Dermis blood vessel endothelial cell (primary cell): ENCODE data around the gene KPNB1. TPM values are rescaled to one million over a fixed set of nuclear protein-coding genes. Genes with fewer than 3 reads are reported as not detected.
"Not testable (repeated sequence)": the region's sequence is repeated elsewhere in the genome, so short reads cannot be mapped to it uniquely, and the experiment has no call there.

Experiments used
- DNase-seq: peaks from one replicate; pipeline ENCODE4 v3.0.0; 2010
- total RNA-seq: library from RNA; depleted of rRNA; stranded (reverse); fragments of >200 nt; gene quantifications from 2 replicates; pipeline ENCODE4 v1.2.3, GENCODE V29; 2014

Gene KPNB1
- total RNA-seq, 1 donor from 2014 or later = 394 TPM

DNA sequence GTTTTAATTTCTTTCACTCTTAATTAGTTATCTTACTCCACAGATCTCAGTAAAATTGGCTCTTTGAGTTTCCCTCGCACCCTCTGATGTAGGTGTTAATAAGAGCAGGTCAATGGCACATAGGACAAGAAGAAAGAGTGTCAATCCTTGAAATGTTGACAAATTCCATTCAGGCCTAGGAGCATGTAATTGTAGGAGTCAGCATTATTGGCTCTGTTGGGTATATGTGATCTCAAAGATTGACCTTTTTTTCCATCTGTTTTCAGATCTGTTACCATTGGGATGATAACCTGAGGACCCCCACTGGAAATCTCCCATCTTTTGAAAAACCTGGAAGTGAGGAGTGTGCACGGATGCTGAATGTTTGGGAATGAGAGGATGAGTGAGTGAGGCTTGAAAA is 32.4 kb downstream of the KPNB1 start:
- DNase-seq = no peak

DNA sequence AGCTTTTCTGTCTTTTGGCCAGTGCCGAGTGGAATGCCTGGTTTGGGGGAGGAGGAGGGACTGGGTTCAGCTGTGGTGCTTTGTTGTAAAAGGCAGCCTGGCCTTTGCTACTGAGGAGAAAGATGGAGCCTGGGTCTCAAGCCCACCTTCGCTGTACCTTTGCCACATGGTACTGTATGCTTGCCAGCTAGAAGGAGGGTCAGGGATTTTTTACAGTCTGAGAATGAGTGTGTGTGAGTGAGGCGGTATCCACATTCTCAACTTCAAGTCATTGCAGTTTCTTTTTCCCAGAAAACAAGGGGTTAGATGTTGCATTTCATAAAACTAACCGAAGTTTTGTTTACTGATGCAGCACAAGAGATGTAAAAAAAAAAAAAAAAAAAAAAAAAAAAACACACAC is 33.0 kb downstream of the KPNB1 start:
- not testable (repeated sequence) for DNase-seq

DNA sequence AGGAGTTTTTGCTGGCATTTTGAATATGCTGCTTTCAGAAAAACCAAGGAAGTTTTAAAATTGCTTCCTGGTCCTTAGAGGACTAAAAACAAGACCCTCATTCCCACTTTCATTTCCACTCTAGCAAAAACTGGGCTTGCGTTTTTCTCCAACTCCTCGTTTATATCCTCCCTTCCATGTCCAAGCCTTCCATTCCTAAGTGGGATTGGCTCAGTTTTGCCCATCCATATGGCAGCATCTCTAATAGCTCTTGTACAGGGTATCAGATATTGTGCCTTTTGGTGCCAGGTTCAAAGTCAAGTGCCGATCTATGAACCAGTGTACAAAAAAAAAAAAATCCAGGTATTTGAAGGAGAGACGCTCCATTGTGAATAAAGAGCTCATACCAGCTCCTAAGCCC is 34.3 kb downstream of the KPNB1 start:
- DNase-seq = no peak

DNA sequence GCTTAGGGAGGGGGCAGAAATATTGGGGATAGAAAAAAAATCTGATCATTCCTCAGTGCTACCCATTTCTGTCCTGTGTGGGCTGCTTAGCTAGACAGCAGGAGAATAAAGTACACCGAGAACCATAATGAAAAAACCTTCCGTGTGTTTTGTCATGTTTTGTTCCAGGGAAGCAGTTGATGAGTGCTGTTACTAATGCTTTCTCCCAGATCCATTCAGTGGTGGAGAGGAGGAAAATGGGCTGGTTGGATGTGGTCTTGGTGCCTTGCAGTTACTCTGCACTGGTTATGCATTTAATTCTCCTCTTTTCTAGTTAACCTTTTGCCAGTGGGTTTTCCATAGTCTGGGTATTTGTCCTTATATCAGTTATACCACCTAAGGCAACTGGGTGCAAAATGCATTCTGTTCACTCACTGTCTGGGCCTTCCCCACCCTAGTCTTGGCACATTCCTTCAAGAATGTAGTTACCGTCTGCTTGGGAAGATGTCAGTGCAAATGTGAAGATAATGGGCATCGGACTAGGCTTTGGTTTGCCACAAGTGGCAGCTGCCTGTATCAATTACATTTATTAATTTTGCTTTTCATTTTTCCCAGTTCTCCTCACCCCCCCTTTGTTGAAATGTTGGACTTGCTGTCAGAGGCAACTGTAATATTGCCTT is 34.9 kb downstream of the KPNB1 start:
- DNase-seq = no peak

DNA sequence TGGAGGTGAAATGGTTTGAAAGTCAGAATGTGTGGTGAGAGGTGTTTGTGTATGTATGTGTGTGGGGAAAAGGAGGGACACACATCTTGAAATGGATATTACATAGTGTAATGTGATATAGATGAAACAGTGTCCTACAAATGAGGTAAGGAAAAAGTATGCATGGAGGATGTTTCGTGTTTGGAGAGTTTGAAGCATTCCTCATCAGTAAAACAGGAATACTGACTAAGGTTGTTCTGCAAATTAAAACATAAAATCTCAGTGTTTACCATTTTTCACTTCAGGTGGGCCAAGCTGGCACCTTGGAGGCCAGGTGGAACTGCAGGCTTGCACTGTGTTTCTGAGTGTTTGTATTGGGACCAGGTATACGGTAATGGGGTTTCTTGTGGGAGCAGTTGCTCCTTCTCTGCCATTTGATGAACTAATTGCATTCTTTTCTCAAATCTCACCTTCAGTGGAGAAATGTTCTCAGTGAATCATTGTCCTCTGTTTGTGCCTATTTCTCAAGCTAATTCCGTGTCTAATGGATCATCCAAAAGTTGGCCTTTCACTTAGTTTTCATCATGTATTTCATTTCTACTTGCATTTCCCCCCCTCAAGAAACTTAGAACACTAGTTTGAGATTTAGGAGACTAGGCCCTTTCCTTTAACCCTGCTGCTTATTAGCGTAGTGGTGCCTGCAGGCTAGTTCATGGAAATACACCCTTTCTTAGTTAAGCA is 36.0 kb downstream of the KPNB1 start:
- DNase-seq = no peak

DNA sequence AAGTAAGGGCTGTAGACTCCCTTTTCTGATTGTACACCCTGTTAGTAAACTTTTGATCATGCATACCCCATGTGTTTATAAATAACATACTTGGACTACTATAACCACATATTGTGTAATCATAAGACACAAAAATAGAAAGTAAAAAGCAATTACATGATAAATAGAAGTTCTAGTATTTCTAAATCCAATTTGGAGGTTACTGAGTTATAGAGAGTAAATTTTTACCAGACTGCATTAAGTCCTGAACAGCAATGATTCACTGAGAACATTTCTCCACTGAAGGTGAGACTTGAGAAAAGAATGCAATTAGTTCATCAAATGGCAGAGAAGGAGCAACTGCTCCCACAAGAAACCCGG is 36.5 kb downstream of the KPNB1 start:
- peak; percentile 22 for DNase-seq

DNA sequence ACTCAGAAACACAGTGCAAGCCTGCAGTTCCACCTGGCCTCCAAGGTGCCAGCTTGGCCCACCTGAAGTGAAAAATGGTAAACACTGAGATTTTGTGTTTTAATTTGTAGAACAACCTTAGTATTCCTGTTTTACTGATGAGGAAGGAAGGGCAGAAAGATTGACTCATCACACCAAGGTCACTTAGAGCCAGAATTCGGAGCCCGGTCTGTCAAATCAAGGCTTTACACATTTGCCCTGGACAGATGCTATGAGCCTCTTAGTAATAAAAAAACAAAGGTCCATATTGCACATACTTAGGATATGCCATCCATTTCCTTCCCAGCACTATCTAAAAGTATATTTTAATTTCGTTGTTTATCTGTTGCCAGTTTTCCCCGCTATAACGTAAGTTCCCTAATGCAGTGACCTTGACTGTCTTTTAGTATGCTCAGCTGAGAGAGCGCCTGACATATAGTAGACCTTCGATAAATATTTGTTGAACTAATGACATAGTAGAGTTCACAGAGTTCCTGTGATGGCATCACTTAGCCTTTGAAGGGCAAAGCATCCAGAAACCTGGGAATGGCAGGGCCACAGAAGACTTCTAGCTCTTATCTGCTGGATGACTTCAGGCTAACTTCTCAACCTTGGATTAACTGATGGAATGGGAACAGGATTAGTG is 37.1 kb downstream of the KPNB1 start:
- DNase-seq = peak; percentile 67

DNA sequence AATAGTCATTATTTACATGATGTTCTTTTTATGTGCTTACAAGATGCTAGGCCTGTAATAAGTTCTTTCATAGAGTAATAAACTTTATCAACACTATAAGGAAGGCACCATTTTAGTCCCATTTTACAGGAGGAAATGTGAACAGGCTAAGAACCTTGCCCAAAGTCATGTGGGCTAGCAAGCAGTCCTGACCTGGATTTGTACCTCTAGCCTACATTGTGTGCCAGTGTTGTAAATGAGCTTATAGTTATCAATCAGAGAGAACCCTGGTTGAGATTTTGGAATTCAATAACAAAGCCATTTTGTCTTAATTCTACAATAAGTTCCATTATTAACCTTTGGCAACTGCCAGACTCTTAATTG is 37.6 kb downstream of the KPNB1 start:
- DNase-seq = no peak

DNA sequence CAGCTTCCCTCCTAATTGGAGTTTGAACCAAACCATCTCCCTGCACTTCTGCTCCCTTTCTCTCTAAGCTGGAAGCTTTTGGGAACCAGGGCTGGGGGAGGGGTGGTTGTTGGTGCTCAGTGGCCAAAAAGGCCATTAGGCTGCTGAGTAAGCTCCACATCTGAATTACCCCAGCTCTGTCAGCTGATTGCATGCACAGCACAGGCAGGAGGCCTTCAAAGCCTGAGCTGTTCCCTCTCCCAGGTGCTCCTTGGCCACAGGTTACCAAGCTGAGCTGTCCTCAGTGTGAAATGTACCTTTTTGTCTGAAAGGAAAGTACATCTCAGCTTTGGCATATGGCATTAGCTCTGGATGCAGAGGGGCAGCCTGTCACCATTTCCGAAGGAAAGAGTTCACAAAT is 38.0 kb downstream of the KPNB1 start:
- no peak for DNase-seq

DNA sequence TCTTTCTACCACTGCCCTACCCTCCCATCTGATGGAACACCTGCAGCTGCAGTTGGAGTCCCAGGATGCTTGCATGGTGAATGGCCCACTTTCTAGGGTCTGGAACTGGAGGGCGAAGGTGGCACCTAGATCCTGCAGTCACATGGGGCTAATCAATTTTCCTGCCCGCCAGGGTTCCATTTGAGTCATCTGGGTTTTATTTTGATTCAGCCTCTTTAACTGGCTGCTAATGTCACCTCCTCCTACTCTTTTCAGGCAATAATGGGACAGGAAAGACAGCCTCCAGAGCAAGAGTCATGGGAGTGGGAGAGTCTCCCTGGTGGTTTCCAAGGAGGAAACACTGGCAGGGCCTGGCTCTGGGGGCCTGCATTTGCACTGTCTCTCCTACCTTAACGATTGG is 40.4 kb downstream of the KPNB1 start:
- no peak for DNase-seq

DNA sequence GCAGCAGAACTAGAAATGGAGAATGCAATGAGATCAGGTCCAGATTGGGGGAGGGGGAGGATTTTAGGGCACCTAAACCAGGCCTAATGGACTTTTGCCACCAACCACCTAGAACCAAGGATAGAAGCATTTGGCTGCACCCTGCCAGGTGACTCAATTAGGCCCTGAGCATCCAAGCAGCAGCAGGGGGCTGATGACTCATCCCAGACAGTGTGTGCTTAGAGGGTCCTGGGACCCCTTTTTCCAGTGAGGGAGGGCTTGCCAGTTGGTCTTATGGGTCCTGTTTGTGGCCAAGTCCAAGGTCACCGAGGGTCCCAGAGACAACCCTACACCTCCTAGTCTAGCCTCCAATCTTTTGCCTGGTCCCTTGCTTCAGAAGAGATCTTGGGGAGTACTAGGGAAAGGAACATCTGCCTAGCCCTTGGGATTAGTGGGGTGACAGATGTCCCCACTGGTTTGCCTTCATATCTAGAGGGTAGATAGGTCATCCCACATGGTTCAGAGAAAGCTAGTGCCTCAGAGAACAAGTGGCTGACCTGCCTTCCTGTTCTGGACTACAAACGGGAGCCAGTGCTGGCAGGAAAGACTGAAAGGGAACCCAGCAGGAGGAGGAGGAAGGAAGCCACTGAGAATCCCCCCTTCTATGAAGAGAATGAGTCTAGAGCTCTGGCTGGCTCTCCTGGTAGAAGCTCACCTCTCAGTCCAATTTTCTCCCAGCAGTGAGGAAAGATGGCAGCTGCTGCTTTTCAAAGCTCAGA is 42.6 kb downstream of the KPNB1 start:
- no peak for DNase-seq

DNA sequence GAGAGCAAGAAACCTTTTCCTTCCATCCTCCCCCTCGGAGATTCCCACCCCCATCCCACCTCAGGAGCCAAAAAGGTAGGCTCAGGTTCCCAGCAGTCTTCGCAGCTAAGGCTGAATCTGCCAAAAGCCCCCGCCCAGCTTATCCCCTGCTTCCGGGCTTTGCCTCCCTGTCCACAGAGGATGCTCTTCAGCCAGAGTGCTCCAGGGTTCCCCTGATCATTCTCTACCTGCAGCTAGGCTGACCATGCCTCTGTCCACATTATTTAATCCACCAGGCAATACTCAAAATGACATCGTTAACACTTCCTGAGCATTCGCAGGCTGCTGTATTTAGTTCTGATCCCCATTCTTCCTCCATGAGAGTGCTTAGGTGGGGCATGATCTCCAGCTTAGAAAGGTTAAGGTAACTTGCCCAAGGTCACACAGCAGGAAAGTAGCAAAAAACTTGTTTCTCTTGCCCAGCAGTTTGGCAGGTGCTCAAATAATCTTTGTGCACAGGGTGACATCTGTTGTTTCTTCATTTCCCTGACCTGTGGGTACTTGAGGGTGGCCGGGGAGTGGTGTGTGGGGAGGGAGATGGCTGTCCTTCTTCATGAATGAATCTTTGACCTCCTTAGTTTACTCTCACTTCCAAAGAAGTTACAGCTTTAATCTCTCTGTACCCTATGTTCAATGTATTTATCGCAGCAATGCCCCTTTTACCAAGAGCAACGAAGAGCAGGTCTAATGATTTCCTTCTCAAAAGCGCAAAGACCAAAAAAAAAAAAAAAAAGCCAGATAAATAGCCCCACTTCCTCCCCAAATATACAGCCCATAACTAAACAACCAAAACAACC is 43.4 kb downstream of the KPNB1 start:
- DNase-seq = peak; percentile 14

DNA sequence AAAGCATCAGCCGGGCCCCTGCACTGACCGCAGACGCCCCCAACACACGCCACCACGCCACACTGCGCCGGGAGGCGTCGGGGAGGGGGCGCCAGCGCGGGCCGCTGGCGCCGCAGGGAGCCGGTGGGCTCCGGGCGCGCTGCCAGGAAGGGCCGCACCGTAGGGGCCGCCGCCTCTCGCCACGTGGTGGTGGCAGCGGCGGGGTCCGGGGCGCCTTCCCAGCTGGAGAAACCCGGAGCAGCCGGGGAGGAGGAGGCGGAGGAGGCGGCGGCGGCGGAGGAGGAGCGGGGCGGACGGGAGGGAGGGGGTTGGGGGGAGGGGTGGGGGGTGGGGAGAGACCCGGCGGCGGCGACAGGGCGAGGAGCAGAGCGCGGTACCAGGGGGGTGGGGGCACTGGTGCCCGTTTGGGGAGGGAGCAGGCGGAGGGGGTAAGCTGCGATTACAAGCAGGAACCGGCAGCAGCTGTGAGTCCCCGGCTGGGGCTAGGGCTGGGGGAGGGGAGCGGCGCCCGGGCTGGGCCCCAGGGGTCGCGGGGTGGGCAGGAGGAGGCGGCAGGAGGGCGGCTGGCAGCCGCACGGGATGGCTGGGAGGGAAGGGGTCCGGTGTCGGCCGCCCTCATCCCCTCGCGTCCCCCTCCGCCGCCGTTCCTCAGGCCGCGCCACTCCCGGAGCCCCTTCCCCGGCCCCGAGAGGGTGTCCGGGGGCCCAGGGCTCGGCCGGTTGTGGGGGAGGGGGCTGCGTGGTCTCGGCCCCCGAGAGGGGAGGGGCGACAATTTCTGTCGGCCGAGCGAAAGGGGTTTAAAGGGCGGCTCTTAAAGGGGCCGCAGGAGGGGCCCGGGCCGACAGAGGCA is 44.2 kb downstream of the KPNB1 start, which contains the start of gene TBKBP1:
Gene TBKBP1, plus strand, starts transcription at position 431 of the 850 bp plus-strand sequence. CDS start 1,952 bp downstream, outside the sequence.
- DNase-seq = peak; percentile 62

DNA sequence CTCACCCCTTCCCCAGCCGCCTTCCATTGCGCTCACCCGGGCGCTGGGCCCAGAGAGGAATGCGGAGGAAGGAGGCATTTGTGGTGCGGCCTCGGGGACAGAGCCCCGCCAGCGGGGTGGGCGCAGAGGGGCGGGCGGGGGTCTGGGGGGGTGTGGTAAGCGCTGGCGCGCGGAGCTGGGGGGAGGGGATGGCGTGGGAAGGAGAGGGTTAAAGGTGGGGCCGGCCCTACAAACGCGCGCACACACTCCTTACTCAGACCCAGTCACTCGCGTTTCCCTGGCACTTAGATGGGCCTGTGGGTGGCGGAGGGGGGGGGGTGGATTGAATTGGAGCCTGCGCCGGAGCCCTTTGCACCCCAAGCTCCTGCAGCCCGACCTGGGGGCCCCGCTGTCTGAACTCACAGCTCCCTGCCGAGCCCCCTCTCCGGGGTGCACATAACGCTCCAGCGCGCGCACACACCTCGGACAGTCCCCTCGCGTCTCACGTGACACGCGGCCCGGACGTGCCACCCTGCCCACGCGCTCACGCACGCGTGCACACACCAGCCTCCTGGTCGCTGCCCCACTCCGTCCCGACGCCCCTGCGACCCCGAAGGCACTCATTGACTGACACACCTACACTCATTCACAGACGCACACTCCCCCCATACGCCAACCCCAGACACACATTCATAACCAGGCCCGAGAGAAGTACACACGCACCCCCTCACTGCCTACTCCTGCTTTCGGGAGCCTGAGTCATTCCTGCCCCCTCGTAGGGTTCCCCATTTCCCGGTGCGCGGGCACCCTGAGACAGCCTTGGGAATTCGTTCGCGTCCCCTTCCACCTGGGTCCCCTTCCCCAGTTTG is 45.1 kb downstream of the KPNB1 start:
- peak; percentile 60 for DNase-seq

DNA sequence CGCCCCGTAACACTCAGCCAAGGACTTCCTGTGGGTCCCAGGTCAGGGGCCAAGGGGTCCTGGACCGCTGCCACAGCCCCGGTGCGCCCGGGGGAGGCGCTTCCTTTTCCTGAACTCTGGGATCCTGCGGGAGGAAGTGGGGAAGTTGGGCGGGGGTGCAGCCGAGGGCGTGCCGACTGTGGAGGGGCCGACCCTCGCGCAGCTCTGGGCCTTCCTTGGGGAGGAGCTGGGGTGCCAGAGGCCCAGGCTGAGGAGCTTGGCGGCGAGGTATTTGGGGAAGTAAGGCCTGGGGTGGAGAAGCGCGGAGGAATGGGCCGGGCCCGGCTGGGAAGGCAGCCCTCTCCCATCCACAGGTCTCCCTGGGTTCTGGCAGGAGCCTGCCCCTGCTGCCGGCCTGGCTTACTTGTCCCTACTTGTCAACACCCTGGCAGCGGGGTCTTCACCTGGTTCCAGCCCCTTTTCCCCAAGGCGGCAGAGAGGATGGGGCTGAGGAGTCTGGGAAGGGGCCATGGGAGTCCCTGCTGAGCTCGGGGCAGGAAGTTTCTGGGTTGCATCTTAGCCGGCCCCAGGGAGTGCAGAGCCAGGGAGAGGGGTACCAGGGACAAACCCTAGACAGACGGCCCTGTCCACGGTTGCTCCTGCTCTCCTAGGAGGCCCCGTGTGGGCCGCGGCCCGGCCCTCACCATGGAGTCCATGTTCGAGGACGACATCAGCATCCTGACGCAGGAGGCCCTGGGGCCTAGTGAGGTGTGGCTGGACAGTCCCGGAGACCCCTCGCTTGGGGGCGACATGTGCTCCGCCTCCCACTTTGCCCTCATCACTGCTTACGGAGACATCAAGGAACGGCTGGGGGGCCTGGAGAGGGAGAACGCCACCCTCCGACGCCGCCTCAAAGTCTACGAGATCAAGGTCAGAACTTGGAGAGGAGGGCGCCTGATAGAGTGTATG is 46.0 kb downstream of the KPNB1 start:
- DNase-seq = peak; percentile 46

DNA sequence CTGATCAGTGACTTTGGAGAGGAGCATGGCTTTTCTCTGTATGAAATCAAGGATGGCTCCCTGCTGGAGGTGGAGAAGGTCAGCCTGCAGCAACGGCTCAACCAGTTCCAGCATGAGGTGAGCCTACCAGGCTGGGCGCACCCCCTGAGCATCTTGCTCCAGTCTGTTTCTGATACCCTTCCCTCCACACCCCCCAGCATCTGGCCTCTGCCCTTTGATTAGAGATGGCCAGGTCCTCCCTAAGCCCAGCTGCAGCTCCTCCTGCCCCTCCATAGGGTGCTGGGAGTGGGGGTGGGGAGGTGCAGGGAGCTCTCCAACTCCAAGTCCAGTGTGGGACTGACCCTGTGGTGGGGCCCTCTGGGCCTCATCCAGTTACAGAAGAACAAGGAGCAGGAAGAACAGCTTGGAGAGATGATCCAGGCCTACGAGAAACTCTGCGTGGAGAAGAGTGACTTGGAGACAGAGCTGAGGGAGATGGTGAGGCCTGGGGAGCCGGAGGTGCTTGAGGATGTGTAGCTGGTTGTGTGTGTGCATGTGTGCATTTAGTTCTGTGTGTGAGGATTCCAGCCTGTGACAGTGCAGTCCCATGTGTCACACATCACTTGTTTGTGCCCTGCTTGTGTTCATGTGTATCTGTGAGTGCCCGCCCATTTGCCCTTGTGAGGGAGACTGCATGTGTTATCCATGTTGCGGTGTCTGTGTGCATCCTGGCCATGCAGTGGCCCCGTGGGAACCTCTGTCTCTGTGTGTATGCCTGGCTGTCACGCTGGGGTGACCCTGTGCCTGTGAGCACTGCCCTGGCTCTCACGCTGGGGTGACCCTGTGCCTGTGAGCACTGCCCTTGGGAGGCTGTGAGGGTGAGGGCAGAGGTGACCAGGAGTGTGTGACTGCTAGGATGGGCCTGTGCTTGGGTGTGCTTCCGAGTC is 47.3 kb downstream of the KPNB1 start:
- no peak for DNase-seq

DNA sequence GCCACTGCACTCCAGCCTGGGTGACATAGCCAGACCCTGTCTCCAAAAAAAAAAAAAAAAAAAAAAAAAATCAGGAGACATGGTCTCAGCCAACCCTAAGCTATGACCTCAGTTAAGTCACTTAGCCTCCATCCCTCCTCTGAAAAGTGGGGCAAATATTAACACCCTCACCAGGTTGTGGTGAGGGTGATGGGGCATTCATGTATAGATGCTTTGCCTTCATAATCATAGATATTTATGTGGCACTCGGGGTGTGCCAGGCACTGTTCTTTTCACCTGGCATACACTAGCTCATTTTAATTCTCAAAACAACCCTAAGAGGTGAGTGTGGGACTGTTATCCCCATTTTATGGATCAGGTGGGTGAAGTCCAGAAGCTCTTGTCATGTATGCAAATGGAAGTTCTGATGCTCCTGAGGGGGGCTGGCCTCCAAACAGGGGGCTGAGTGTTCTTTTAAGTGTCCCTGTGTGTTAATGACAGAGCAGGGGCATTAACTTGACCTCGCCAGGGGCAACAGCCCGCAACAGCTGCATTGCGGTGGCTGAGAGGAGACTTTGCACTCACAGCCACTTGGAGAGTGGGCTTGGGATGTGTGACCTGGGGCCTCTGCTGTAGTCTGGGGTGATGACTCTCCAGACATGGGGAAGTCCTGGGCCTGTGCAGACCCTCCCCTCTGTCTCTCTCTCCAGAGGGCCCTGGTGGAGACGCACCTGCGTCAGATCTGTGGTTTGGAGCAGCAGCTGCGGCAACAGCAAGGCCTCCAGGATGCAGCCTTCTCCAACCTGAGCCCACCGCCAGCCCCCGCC is 48.4 kb downstream of the KPNB1 start:
- DNase-seq = no peak
